AG04449 (cell line): ENCODE results near the gene SDF2.

Experiments
- CTCF ChIA-PET: fragments of 350-600 bp; formaldehyde crosslinking; extraction: SDS; loops from one replicate; lab custom pipeline; 2021; ENCODE audit warnings: antibody characterized with exemption; lab: Yijun Ruan, JAX
- POLR2A ChIA-PET: fragments of 400-600, 350-600 bp; formaldehyde crosslinking; extraction: SDS; loops from one replicate; lab custom pipeline; 2020; ENCODE audit warnings: antibody characterized with exemption, inconsistent platforms; lab: Yijun Ruan, JAX
- DNase-seq: peaks from one replicate; pipeline ENCODE4 v3.0.0-alpha.2; 2010; ENCODE audit warnings: low read depth, low spot score
- H3K4me3 ChIP-seq: 2 replicates; pipeline ENCODE4 v1.5.1; 2011; ENCODE audit warnings: low read depth, mild to moderate bottlenecking, control low read depth, low read length
- CTCF ChIP-seq: IDR thresholded peaks from one replicate; pipeline ENCODE4 v1.5.1; 2011; ENCODE audit warnings: mild to moderate bottlenecking, moderate library complexity, low read length, control low read depth, inconsistent platforms; ENCODE audit not compliant: insufficient read depth; ENCODE audit errors: missing control alignments

The SDF2 gene

GRCh38 chr17:28626818-28627217, 34.9 kb downstream of the SDF2 start:
- ChIA-PET POLR2A (no interaction called here), CTCF (interaction anchor here (1.2 to 10.1 kb wide), 2 partner anchors 14 to 15 kb away, joined by 3 to 100 read pairs; partner anchors contain the start of gene RSKR)
- no peak for TF ChIP-seq CTCF
- DNase-seq: no peak
- no peak overlapping the region for H3K4me3 ChIP-seq

GRCh38 chr17:28624148-28624547, 37.6 kb downstream of the SDF2 start:
- H3K4me3 ChIP-seq: no peak overlapping the region
- ChIA-PET CTCF (interaction anchor here (10.1 kb wide), 1 partner anchor 11 kb away, joined by 100 read pairs; the partner anchor contains the start of gene RSKR), POLR2A (no interaction called here)
- no peak for DNase-seq
- TF ChIP-seq CTCF: no peak

GRCh38 chr17:28623696-28624095, 38.0 kb downstream of the SDF2 start:
- ChIA-PET POLR2A (no interaction called here), CTCF (interaction anchor here (0.9 to 10.1 kb wide), 3 partner anchors 9 to 18 kb away, joined by 3 to 100 read pairs (median 37); partner anchors contain the start of gene RSKR)
- DNase-seq: no peak

GRCh38 chr17:28622186-28622585, 39.5 kb downstream of the SDF2 start:
- no peak overlapping the region for H3K4me3 ChIP-seq
- POLR2A ChIA-PET: no interaction called here

More at GRCh38 chr17:28623696-28624095, 38.0 kb downstream of the SDF2 start:
- no peak overlapping the region for H3K4me3 ChIP-seq
- no peak for TF ChIP-seq CTCF

GRCh38 chr17:28620010-28620409, 41.7 kb downstream of the SDF2 start:
- CTCF ChIA-PET: interaction anchor here (0.9 to 10.1 kb wide), 3 partner anchors 7 to 113 kb away, joined by 3 to 100 read pairs (median 37); partner anchors contain the start of gene RSKR
- POLR2A ChIA-PET: no interaction called here

More at GRCh38 chr17:28622186-28622585, 39.5 kb downstream of the SDF2 start:
- CTCF ChIA-PET: interaction anchor here (1.4 to 10.1 kb wide), 4 partner anchors 9 to 24 kb away, joined by 4 to 100 read pairs (median 21); partner anchors contain the start of gene RSKR
- TF ChIP-seq CTCF: no peak
- no peak for DNase-seq

GRCh38 chr17:28618464-28618863, 43.2 kb downstream of the SDF2 start:
- POLR2A ChIA-PET: no interaction called here
- DNase-seq: no peak
- no peak overlapping the region for H3K4me3 ChIP-seq
- CTCF ChIA-PET: interaction anchor here (0.9 to 7.7 kb wide), 4 partner anchors 24 to 125 kb away, joined by 3 to 37 read pairs (median 10); partner anchors contain the start of gene BLTP2
- no peak for TF ChIP-seq CTCF

More at GRCh38 chr17:28620010-28620409, 41.7 kb downstream of the SDF2 start:
- H3K4me3 ChIP-seq: no peak overlapping the region
- TF ChIP-seq CTCF: no peak
- DNase-seq: no peak
